GM18517 (cell line): ENCODE data around the gene PHB1.
"Not testable (repeated sequence)": the region's sequence is repeated elsewhere in the genome, so short reads cannot be mapped to it uniquely, and the experiment has no call there.

Experiments
- ATAC-seq: cut with Tn5 transposase; IDR thresholded peaks from one replicate; pipeline ENCODE4 v1.9.1; 2021; ENCODE audit warnings: mild to moderate bottlenecking, moderate library complexity; ENCODE audit not compliant: unreplicated experiment

The PHB1 gene

GRCh38 chr17:49406421-49407061, 8.1 kb downstream of the PHB1 start:
- ATAC-seq: no peak

- no peak for ATAC-seq
These were observed 9.8 kb downstream of the PHB1 start for GRCh38 chr17:49404906-49405305.

DNA sequence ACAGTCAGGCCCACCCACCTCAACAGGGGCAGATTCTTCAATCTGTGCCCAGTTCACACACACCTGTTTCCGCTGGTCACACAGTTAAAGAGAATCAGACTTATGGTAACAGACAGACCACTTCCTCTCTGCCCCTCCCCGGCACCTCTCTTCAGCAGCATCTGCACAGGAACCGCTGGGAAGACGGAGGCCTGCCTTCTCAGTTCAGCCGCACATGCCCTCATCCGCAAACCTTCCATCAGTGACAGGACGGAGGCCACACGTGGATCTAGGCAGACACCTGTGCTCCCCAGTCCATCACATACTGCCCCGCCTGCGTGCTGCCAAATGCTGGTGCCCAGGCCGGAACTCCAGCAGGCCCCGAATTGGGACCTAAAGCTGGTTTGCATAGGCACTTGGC, 10.3 kb downstream of the PHB1 start:
- no peak for ATAC-seq

DNA sequence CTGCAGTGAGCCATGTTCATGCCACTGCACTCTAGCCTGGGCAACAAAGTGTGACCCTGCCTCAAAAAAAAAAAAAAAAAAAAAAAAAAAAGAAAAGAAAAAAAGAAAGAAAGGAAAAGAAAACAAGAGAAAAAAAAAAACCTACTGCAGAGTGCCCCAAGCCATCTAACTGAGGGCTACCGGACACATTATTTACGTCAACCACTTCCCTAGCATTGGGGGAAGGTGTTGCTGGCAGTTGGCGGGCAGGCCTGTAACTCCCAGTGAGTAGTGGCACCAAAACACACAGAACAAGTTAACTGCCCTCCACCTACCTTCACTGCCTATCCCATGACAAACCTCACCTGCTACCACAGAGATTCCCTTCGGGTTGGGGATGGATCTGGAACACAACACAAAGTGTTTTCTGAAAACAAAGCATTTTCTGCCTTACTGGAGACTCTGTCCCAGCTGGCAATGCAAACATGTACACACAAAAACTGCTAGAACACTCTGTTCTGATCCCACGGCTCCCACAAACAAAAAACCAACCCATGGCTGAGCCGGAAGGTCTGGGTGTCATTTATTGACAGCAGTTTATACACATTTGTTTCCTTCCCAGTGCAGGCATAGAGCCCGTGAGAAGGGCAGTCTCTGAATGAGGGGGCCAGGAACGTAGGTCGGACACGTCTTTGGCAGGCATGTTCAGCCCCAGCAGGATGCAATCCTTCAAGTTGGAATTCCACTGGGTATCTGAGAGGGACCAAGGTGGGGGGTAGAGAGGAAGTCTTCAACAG, 11.0 kb downstream of the PHB1 start:
- no peak for ATAC-seq

DNA sequence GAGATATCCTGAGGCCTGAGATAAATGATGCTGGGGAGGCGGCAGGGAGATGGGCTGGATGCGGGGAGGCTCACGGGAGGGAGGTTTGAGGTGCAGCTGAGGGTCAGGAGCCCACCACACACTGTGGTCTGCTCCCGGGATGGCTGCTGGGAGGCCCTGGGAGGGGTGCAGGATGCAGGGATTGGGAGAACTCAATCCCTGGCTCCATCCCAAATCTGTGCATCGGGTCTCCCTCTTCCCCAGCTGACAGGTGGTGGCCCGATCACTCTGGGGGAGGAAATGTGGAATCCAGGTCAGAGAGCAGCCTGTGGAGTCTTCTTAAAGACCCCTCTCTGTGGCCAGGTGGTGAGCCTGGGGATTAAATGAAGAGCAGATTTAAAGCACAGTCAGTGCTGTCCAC, 12.0 kb downstream of the PHB1 start:
- no peak for ATAC-seq

GRCh38 chr17:49401971-49402611, 12.6 kb downstream of the PHB1 start:
- ATAC-seq: no peak

DNA sequence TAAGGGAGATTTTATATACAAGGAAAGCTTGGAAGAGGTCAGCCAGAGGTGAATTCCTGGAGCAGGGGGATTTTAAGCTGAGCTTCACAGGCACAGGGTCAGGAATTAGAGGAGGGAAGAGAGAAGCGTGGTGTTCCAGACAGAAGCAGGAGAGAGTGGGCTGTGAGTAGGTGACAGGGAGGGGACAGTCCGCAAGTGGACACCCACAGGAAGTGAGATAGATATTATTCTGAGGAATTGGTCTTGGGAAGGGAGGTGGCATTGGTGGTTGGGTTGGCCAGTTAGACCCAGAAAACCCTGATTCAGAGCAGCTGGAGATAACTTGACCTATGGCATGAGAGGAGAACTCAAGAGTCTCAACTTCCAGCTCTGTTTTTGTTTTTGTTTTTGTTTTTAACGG, 14.7 kb downstream of the PHB1 start:
- ATAC-seq: no peak

DNA sequence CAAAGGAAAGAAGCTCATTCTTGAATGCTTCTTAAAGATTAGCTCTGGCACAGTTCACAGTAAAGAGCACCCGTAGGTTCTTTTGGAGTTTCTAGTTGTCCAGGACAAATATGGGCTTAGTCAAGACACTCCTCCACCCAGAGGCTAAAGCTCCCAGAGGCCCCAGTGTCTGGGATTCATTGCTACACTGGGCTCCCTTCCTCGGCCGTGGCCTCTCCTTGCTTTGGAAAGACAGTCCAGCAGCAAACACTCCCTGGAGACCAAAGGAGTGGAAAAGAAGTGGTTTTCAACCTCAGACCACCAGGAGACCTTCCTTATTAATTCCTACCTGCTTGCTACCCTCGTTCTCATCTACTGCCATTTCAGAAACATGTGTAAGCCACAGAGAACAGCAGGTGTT, 17.1 kb downstream of the PHB1 start:
- no peak for ATAC-seq

DNA sequence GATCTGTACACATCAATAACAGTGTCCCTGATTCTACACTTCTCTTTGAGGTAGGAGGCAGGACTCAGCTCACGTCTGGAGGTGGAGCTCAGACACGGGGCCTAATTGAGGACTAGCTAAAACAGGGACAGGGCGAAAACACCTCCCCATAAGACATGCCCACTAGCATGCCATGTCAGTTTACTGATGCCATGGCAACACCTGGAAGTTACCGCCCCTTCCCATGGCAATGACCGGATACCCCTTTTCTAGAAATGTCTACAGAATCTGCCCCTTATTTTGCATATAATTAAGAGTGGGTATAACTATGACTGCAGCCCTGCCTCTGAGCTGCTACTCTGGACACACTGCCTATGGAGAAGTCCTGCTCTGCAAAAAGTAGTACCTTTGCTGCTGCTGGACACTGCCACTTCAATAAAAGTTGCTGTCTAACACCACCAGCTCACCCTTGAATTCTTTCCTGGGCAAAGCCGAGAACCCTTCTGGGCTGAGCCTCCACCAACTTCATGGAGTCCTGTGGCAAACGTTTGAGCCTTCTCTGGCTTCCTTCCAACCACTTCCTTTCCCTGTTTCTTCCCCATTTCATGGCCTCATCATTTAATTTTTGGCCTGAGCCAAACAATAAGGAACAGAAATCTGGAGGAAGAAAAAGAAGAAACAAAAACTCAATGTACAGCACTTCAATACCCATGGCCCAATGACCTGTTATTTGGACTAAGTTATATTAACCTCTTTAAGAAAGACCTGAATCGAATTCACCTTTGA, 21.0 kb downstream of the PHB1 start:
- ATAC-seq: no peak

- no peak for ATAC-seq
These were observed 23.9 kb downstream of the PHB1 start for GRCh38 chr17:49390548-49391324.

DNA sequence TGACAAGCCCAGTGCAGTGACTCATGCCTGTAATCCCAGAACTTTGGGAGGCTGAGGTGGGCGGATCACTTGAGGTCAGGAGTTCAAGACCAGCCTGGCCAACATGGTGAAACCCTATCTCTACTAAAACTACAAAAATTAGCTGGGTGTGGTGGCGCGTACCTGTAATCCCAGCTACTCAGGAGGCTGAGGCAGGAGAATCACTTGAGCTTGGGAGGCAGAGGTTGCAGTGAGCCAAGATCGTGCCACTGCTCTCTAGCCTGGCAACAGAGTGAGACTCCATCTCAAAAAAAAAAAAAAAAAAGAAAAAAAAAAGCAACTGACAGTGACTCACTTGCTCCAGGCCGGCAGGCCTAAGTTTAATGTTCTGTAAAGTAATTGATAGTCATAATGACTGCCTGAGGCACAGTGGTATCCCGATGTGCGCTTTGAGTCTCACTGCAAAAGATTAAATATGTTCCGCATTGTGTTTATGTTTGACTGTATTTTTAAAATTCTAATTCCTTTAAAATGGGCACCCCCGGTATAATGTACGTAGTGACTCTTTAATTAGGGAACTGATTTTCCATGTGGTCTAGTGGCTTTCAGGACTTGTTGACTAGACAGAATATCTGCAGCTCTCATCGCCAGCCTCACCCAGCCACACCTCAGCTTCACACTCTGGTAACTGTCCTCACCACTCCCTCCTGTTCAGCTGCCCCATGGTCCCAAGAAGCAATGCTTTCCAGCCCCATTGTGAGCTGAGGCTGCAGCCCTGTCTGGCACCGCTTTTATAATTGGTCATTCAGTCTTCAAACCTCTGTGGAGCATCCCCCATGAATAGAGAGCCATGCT, 25.0 kb downstream of the PHB1 start:
- not testable (repeated sequence) for ATAC-seq

DNA sequence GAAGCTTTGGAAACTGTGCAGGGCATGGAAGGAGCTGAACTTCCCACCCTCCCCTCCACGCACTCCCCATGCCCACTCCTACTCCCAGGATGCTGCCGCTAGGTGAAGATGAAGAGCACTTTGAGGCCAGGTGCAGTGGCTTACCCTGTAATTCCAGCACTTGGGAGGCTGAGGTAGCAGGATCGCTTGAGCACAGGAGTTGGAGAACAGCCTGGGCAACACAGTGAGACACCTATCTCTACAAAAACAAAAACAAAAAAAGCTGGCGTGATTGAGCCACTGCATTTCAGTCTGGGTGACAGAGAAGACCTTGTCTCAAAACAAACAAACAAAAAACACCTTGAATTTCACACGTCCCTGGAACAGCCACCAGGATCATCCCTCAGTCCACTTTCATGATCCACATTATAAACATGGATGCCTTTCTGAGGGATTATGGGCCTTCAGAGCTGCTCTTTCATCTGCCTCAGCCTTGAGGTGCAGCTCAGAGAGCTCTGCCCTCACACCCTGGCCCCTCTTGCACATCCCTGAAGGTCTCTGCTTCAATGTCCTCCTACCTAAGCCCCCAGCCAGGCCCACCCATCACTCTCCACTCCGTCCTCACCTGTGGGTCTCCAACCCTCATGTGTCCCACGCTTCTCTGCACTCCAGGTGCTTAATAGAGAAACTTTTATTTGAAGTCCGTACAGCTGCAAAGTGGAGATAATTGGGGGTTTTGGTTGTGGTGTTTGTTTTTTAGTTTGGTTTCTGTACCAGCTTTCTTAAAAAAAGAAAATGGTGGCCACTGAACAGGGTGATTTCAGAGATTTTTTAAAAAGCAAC, 25.8 kb downstream of the PHB1 start:
- ATAC-seq: no peak

DNA sequence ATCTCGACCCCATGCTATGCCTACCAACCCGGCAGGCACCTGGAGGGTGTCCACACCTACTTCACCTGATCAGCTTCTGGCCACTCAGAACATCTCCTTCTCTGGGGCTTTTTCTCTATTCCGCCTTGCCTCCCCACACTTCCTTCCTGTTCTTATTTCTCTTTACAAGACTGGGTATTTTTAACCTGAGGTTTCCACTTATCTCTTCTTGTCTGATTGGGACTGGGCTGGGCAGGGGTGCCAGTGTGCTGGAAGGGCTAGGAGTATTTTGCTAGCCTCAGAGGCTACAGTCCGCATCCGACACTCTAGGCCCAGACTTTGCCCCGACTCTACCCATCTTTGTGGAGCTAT, 26.4 kb downstream of the PHB1 start:
- no peak for ATAC-seq

DNA sequence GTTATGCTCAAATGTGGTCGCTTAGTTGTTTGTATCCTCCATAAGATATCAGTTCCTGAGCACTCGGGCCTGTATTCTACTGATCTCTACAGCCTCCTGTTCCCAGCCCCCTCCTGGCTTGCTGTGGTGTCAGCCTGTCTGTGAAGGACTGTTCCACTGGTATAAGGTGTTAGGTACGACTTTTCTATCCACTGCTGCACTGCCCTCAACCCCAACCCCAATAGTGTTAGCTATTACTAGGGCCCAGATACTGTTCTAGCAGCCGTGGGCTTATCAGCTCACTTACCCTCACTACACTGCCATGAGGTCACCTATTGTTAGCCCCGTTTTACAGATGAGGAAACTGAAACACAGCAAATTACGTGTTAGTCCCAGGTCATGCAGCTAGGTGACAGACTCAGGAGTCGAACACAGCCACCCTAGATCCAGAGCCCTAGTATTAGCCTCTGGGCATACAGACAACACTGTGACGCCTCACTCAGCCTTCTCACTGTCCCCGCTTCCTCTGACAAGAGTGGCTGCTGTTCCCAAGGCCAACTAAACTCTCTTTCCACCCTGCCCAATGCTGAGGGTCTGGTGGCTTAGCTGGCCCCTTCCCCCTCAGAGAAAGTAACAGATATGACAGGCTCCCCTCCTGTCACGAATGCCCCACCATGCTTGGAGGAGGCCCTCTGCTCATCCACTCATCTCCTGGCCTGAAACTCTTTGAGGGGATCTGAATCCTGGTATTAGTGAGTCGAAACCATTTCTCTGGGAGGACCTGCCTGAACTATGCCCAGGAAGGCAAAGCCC, 27.0 kb downstream of the PHB1 start:
- ATAC-seq: no peak

- ATAC-seq: no peak
These were observed 28.3 kb downstream of the PHB1 start for GRCh38 chr17:49386373-49386772.

- no peak for ATAC-seq
These were observed 29.7 kb downstream of the PHB1 start for GRCh38 chr17:49384951-49385350.

DNA sequence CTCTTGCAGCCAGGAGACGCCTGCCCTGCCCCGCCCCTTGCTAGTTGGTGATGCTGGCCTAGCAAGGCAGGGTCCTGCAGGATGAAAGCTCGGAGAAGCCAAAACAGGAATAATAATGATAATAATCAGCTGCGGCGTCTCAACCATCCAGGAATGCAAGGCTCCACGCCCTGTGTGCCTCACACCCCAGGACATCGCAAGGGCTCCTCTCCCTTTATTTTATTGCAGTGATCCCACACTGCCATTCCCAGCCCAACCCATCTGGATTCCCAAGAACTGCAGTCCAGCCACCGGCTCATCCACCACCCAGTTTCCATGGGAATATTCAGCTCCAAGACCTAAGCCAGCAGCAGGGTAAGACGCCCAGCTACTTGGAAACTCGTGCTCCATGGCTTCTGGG, 31.6 kb downstream of the PHB1 start:
- no peak for ATAC-seq

DNA sequence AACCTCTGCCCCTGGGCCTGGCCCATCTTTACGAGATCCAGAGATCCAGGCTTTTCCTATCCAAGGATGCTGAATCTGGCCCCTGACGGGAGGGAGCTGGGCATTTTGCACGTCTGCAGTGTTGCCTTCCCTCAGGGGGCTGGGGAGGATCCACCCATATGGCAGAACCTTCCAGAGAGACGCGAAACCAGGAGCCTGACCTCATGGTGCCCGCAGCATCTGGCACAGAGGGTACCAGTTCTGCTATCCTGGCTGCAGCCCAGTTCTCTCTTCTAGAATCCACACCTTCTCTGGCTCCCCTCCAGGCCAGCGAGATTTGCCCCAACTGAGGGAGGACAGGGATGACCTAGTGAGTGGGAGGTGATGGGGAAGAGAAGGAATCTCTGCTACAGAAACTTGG, 32.1 kb downstream of the PHB1 start:
- no peak for ATAC-seq
